ENCODE data around the gene DTWD1. TPM values are rescaled to one million over a fixed set of nuclear protein-coding genes. Genes with fewer than 3 reads are reported as not detected.
A peak's percentile ranks its signal among the peaks of the same experiment; 100 is the strongest.

DTWD1 gene
- total RNA-seq, 1 experiment from 2014 or later = 24.5 TPM

- no peaks in the 10 kb centered on the region for H4K20me1 ChIP-seq (ENCODE audit: insufficient read depth)
- H3K27me3 ChIP-seq (ENCODE audit: insufficient read depth, low read depth) = no peaks in the 10 kb centered on the region
- ChIA-PET CTCF (no interaction called here), POLR2A (ENCODE audit: unreplicated experiment) (no interaction called here)
- no peak for DNase-seq
- H2AFZ ChIP-seq = no peak overlapping the region
- no TSS peak for BruUV-seq (replicated peaks)
- no peak overlapping the region for H3K27ac ChIP-seq
- no peak overlapping the region for H3K4me2 ChIP-seq
- intact Hi-C loops (cut with micrococcal nuclease; ENCODE audit: unreplicated experiment) = loop anchor here (10.0 kb wide), 1 partner anchor 469 kb away; the partner anchor contains the start of gene COPS2
- peaks cover 25% of the 10 kb centered on the region for H3K4me1 ChIP-seq (replicated peaks; ENCODE audit: insufficient read depth)
- H3K36me3 ChIP-seq (ENCODE audit: low read depth) = peaks cover 19% of the 10 kb centered on the region
- no peaks in the 10 kb centered on the region; the same call in 1 of the 2 replicates for H3K9me2 ChIP-seq (ENCODE audit: insufficient read depth)
- H3F3A ChIP-seq (ENCODE audit: insufficient read depth, low read depth) = peaks cover 24% of the 10 kb centered on the region
- H3K79me2 ChIP-seq (ENCODE audit: low read depth) = peaks cover 27% of the 10 kb centered on the region
- no peak overlapping the region for H3K4me3 ChIP-seq
- TF ChIP-seq EZH2 (IDR thresholded peaks at IDR 0.05; ENCODE audit: low read depth) = no peak
- no peak for TF ChIP-seq CTCF (conservative IDR thresholded peaks at IDR 0.05)
- H3K9me3 ChIP-seq (ENCODE audit: insufficient read depth, low read depth) = peaks cover 6% of the 10 kb centered on the region
Measured at GRCh38 chr15:49624056-49624455, 3.2 kb downstream of the DTWD1 start.

- TF ChIP-seq EZH2 (IDR thresholded peaks at IDR 0.05; ENCODE audit: low read depth) (no peak), CTCF (conservative IDR thresholded peaks at IDR 0.05) (no peak)
- H3K27me3 ChIP-seq (ENCODE audit: insufficient read depth, low read depth) = no peaks in the 10 kb centered on the region
- peaks cover 14% of the 10 kb centered on the region for H3F3A ChIP-seq (ENCODE audit: insufficient read depth, low read depth)
- no peak overlapping the region for H3K4me3 ChIP-seq
- BruUV-seq (replicated peaks) = no TSS peak
- no peak overlapping the region for H3K27ac ChIP-seq
- peaks cover 17% of the 10 kb centered on the region for H3K4me1 ChIP-seq (replicated peaks; ENCODE audit: insufficient read depth)
- H3K9me3 ChIP-seq (ENCODE audit: insufficient read depth, low read depth) = peaks cover 6% of the 10 kb centered on the region
- no peaks in the 10 kb centered on the region for H4K20me1 ChIP-seq (ENCODE audit: insufficient read depth)
- intact Hi-C loops (cut with micrococcal nuclease; ENCODE audit: unreplicated experiment) = loop anchor here (10.0 kb wide), 1 partner anchor 471 kb away; the partner anchor contains the start of gene COPS2
- H3K36me3 ChIP-seq (ENCODE audit: low read depth) = peaks cover 19% of the 10 kb centered on the region
- peaks cover 27% of the 10 kb centered on the region for H3K79me2 ChIP-seq (ENCODE audit: low read depth)
- POLR2A ChIA-PET (ENCODE audit: unreplicated experiment) = no interaction called here
- DNase-seq = no peak
- CTCF ChIA-PET = no interaction called here
- no peak overlapping the region for H2AFZ ChIP-seq
- H3K4me2 ChIP-seq = no peak overlapping the region
- no peaks in the 10 kb centered on the region for H3K9me2 ChIP-seq (ENCODE audit: insufficient read depth)
Measured at GRCh38 chr15:49625460-49626036, 4.7 kb downstream of the DTWD1 start.

GRCh38 chr15:49627407-49627877 lies 6.6 kb downstream of the DTWD1 start:
- Histone ChIP-seq H3F3A (ENCODE audit: insufficient read depth, low read depth) (peaks cover 14% of the 10 kb centered on the region), H3K27me3 (ENCODE audit: insufficient read depth, low read depth) (no peaks in the 10 kb centered on the region), H4K20me1 (ENCODE audit: insufficient read depth) (no peaks in the 10 kb centered on the region), H3K79me2 (ENCODE audit: low read depth) (peaks cover 13% of the 10 kb centered on the region), H3K27ac (peak overlapping the region; percentile 46; the same call in 1 of the 2 replicates), H2AFZ (no peak overlapping the region), H3K36me3 (ENCODE audit: low read depth) (peaks cover 19% of the 10 kb centered on the region), H3K9me2 (ENCODE audit: insufficient read depth) (no peaks in the 10 kb centered on the region), H3K4me3 (no peak overlapping the region), H3K4me1 (replicated peaks; ENCODE audit: insufficient read depth) (peaks cover 11% of the 10 kb centered on the region), H3K4me2 (0 out of 2 replicates have a peak overlapping the region, but pooled peaks have one; percentile 7), H3K9me3 (ENCODE audit: insufficient read depth, low read depth) (peaks cover 6% of the 10 kb centered on the region)
- DNase-seq = peak; percentile 8 to 74
- intact Hi-C loops (cut with micrococcal nuclease; ENCODE audit: unreplicated experiment) = loop anchor here (10.0 kb wide), 1 partner anchor 473 kb away; the partner anchor contains the start of gene COPS2
- ChIA-PET POLR2A (ENCODE audit: unreplicated experiment) (no interaction called here), CTCF (no interaction called here)
- no peak for TF ChIP-seq EZH2 (IDR thresholded peaks at IDR 0.05; ENCODE audit: low read depth)
- no peak for TF ChIP-seq CTCF (conservative IDR thresholded peaks at IDR 0.05)
- no TSS peak for BruUV-seq (replicated peaks)
